ENCODE measurements around the gene CDC16.

DNA sequence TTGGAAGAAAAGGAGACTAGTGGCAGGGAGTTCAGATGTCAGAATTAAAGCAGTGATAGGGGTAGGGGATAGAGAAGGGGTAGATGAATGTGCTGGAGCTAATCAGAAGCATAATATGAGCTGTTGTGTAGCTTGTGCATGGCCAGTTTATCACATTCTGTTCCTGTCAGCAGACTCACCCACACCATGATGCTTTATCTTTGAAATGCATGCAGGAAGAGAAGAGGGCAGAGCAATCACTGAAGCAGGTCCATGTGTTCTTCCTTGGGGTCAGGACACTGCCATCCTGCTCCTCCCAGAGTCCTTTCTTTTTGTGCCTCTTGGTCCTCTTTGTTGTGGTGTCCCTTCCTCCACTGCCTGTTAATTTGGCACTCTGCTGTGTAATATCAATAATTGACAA lies 85.4 kb downstream of the CDC16 start:
- TF ChIP-seq, protein P1, sequence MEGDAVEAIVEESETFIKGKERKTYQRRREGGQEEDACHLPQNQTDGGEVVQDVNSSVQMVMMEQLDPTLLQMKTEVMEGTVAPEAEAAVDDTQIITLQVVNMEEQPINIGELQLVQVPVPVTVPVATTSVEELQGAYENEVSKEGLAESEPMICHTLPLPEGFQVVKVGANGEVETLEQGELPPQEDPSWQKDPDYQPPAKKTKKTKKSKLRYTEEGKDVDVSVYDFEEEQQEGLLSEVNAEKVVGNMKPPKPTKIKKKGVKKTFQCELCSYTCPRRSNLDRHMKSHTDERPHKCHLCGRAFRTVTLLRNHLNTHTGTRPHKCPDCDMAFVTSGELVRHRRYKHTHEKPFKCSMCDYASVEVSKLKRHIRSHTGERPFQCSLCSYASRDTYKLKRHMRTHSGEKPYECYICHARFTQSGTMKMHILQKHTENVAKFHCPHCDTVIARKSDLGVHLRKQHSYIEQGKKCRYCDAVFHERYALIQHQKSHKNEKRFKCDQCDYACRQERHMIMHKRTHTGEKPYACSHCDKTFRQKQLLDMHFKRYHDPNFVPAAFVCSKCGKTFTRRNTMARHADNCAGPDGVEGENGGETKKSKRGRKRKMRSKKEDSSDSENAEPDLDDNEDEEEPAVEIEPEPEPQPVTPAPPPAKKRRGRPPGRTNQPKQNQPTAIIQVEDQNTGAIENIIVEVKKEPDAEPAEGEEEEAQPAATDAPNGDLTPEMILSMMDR (IDR thresholded peaks at IDR 0.05): no peak
- TF ChIP-seq POLR2A (IDR thresholded peaks at IDR 0.05): no peak

All from Peyer's patch (tissue), 4 donors.